GM19099 (cell line): ENCODE data around the gene BTBD6.

ENCODE experiments used
- POLR2A ChIP-seq: IDR thresholded peaks from 3 replicates; pipeline ENCODE4 v1.6.1; 2011; ENCODE audit warnings: low read depth; ENCODE audit not compliant: insufficient read length; ENCODE audit errors: extremely low read depth

BTBD6 gene

DNA sequence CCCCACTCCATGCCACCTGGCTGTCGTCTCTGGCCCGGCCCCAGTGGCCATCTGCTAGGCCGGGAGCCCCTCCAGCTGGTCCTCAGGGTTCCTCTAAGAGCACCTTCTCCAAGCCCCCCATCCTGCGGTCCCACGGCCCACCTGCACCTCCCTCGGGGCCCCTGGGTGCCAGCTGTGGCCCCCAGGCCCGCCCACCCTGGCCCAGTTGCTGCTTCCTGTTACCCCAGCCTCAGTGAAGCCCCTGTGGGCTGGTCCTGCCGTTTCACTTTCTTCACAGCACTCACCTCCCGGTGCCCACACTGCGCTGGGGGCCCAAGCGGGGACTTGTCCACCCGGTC lies 39.6 kb upstream of the BTBD6 start:
- TF ChIP-seq POLR2A: no peak

- TF ChIP-seq POLR2A: no peak
Measured at GRCh38 chr14:105209091-105209490, 39.2 kb upstream of the BTBD6 start.

- no peak for TF ChIP-seq POLR2A
Measured at GRCh38 chr14:105209646-105210045, 38.7 kb upstream of the BTBD6 start.

DNA sequence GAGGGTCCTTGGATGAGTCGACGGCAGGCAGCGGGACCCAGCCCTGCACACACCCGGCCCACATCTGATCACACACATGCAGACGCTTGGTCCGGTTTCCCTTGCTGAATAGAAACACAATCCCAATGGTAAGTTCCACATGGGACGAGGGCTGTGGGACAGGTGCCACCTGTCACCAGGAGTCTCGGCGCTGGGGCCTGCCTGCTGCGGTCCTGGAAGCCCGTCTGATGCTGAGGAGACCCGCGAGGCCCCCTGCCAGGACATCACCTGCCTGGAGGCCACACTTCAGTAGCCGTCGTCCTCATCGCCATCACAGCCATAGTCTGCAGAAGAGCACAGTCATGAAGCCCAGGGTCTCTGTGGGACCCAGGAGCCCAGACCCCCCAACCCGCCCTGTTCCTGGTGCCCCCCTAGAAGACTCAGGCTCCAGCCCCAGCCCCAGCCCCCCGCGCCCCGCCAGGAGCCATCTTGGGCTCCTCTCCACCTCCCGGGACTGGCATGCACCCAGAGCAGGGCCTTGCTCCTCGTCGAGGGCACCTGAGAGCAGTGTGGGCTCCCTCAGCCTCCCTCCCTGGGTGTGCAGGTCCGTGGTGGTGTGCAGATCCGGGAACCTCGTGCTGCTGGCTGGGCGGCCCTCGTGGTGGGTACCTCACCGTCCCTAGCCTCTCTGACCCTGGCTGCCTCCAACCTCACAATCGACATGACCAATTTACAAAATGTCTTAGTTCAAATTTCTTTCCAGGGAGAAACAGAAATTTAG lies 37.9 kb upstream of the BTBD6 start:
- no peak for TF ChIP-seq POLR2A

DNA sequence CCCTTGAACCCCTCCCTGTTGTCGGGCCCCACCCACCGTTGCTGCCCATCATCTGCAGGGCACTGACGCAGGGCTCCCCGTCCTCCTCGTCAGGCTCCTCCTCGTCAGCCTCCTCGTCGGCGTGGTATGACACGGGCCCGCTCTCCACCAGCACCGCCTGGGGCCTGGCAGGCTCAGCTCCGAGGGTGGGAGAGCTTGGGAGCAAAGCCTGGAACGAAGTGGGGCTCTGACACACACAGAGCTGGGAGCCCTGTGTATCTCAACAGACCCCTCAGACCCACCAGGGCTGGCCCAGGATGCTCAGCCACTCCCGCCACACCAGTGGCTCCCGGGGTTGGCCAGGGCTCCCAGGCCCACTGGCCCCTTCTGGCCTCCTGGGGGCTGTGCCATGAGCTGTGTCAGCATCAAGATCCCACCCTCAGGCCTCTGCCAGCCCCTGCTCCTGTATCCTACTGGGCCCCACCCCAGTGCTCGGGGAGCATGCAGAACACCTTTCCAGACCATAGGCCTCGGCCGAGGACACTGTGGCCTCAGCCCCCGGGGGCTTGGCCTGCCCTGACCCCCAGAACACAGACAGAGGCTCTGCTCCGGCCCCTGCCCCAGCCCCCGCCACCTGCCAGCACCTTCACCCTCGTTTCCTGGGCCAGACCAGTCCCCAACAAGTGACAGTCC lies 37.1 kb upstream of the BTBD6 start:
- TF ChIP-seq POLR2A: no peak

GRCh38 chr14:105211758-105212089 lies 36.6 kb upstream of the BTBD6 start:
- no peak for TF ChIP-seq POLR2A

DNA sequence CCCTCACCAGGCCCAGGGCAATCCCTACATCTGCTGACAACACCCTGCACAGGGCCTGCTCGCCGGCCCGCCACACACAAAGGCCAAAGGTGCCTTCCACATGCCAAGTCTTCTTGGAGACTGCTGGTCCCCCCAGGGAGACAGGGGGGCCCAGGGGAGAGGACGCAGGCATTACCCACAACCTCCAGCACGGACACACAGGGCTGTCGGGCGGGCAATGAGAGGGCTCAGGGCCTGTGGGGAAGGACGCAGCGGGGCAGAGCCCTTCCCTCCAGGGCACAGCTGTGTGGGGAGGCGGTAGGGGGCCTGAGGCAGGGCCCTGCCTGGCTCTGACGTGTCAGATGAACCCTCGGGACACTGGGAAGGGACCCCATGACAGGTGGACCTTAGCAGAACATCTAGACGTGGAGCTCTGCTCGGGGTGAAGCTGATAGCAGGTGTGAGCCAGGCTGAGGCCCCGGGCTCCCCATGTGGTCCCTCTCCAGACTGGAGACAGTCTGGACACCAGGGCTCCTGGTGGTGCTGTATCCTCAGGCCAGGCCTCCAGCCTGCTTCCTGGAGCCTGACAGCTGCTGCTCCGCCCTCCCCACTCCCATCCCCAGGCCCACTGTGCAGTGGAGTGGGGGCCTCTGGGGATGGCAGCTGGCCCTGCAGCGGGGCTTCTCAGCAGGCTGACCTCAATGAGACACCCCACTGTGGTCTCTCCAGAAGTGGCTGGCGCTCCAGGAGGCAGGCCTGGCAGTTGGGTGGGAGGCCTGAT lies 35.6 kb upstream of the BTBD6 start:
- no peak for TF ChIP-seq POLR2A

- TF ChIP-seq POLR2A: no peak
Measured at GRCh38 chr14:105213361-105213760, 35.0 kb upstream of the BTBD6 start.

DNA sequence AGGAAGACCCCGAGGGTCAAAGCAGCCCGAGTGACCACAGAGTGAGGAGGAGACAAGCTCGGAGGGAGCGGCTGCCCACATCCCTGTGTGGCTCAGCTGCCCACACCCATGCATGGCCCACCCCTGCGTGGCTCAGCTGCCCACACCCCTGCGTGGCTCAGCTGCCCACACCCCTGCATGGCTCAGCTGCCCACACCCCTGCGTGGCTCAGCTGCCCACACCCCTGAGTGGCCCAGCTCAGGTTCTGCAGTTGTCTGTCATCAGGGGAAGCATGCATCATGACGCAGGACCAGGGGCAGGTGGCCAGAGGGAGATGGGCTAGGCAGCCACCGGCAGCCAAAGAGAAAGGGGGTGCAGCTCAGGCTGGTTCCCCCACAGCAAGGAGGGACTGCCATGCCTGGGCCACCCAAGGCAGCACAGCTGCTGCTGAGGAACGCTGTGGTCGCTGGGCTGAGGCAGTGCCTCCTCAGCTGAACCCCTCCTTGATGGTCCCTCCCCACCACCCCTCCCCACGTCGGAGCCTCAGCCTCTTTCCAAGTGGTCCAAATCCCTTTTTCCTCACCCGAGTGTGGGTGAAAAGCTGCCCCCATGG lies 33.9 kb upstream of the BTBD6 start:
- no peak for TF ChIP-seq POLR2A

GRCh38 chr14:105215602-105216001 lies 32.7 kb upstream of the BTBD6 start:
- no peak for TF ChIP-seq POLR2A

GRCh38 chr14:105216490-105217247 lies 31.7 kb upstream of the BTBD6 start:
- no peak for TF ChIP-seq POLR2A

DNA sequence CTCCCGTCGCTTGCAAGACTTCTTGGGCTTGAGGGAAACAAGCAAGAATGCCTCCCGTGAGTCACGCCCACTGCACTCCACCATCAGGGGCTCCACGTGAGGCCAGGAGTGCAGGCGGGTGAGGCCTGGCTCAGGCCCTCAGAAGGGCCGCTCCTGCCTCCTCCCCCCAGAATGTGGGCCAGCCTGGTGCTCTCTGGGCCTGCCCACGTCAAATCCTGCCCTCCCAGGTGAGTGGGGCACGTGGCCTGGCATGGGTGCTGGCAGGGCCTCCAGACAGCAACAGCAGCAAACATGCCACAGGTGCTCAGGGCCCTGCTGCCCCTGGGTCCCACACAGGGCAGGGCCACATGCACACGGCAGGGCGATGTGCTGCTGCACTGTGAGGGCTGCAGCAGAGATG lies 30.6 kb upstream of the BTBD6 start:
- TF ChIP-seq POLR2A: no peak

- TF ChIP-seq POLR2A: no peak
Measured at GRCh38 chr14:105218611-105219010, 29.7 kb upstream of the BTBD6 start.

DNA sequence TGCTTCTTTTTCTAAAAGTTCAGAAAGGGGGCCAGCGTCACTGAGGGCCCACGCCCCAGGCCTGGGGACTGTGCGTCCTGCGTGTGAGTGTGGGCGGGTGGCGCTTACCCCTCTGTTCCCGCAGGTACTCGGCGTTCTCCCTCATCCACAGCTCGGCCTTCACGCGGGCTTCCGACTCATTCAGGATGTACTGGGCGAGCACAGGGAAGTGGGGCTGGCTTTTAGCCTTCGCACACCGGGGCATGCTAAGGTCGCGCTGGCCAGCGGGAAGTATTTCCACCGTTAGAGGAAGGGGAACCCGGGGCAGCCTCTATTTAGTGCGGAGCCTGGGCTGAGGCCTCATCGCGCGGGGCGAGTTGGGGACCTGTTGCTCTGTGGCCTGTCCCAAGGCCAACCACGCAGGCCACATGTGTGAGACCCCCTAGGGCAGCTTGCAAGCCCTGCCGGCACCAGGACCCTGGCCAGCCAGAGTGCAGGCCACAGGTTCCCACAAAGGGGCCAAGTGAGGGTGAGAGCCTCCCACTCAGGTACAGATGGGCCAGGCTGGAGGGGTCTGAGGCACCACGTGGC lies 29.2 kb upstream of the BTBD6 start:
- TF ChIP-seq POLR2A: no peak

DNA sequence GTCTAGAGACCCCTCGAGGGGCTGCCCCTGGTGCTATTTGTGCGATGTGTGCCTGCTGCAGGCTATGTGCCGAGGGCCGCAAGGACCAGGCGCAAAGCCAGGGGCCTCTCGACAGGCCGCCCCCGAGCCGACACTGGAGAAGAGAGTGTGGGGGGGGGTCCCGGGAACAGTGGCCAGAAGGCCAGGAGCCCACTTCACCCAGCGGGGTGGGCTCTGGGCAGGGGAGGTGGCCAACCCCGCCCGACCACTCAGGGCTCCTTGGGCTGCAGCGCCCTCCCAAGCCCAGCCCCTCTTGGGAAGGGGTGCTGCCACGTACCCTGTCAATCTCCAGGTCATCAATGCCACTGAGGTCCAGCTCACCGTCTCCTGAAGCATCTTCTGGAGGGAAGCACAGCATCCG lies 28.6 kb upstream of the BTBD6 start:
- TF ChIP-seq POLR2A: no peak
